Gastroesophageal sphincter (tissue), 4 donors: ENCODE results near the gene RCBTB2. TPM values are rescaled to one million over a fixed set of nuclear protein-coding genes. Genes with fewer than 3 reads are reported as not detected.

Experiments used
- ATAC-seq: fragments of 150-250 bp; one replicate; pipeline ENCODE4 v1.9.1; 2016; ENCODE audit warnings: mild to moderate bottlenecking, moderate library complexity
- H3K27ac ChIP-seq, 4 donors: fragments of 200-600 bp; sonication (generic) in 3 of 4; 1 replicate in 3 of 4; 2 replicates in 1 of 4; pipeline ENCODE4 v1.5.1; 2016 to 2019
- H3K27me3 ChIP-seq: fragments of 200-600 bp; sonication (generic); one replicate; pipeline ENCODE4 v1.5.1; 2019
- H3K36me3 ChIP-seq, 2 donors: fragments of 200-600 bp; sonication (generic); one replicate each; pipeline ENCODE4 v1.5.1; 2019; ENCODE audit warnings: control low read depth in 1 of 2
- H3K4me1 ChIP-seq, 3 donors: fragments of 200-600 bp; sonication (generic); 1 replicate in 2 of 3; 2 replicates in 1 of 3; pipeline ENCODE4 v1.5.1; 2016 to 2019; ENCODE audit warnings: control low read depth in 2 of 3
- H3K4me3 ChIP-seq, 2 donors: fragments of 200-600 bp; sonication (generic); one replicate each; pipeline ENCODE4 v1.5.1; 2019; ENCODE audit warnings: mild to moderate bottlenecking in 1 of 2, moderate library complexity in 1 of 2
- H3K9me3 ChIP-seq, 3 donors: fragments of 200-600 bp; sonication (generic); one replicate each; pipeline ENCODE4 v1.5.1; 2017 to 2019; ENCODE audit warnings: control low read depth in 2 of 3
- EP300 ChIP-seq: sonication (generic); formaldehyde crosslinking; IDR thresholded peaks from one replicate; pipeline ENCODE4 v1.6.1; 2017; ENCODE audit warnings: antibody characterized with exemption, mild to moderate bottlenecking
- POLR2A ChIP-seq, 2 donors: fragments of 450-650 bp; IDR thresholded peaks; one replicate each; pipeline ENCODE4 v1.6.1; 2017; ENCODE audit warnings: antibody characterized with exemption in 2 of 2, mild to moderate bottlenecking in 2 of 2, moderate library complexity in 1 of 2
- POLR2AphosphoS5 ChIP-seq: sonication (generic); formaldehyde crosslinking; IDR thresholded peaks from one replicate; pipeline ENCODE4 v1.6.1; 2017; ENCODE audit warnings: antibody characterized with exemption
- WGBS, 2 donors: methylation state at CpG; one replicate each; pipeline ENCODE4 v1.1.5; 2018; ENCODE audit warnings: low coverage in 1 of 2; 5-methylcytosine and 5-hydroxymethylcytosine counted together
- total RNA-seq, 4 donors: library from RNA; depleted of rRNA; stranded (reverse); fragments of >200 nt; gene quantifications; one replicate each; pipeline ENCODE4 v1.1.0, GENCODE V29; 2016
- TF ChIP-seq, protein P1 (sequence below), 4 experiments: fragments of 200-600 bp in 2 of 4; fragments of 450-650 bp in 2 of 4; sonication (generic) in 1 of 4; IDR thresholded peaks; one replicate each; pipeline ENCODE4 v1.5.1; 2017 to 2019; ENCODE audit warnings: antibody characterized with exemption in 4 of 4, mild to moderate bottlenecking in 2 of 4, moderate library complexity in 2 of 4

Gene RCBTB2
- total RNA-seq, 4 donors from 2014 or later, result 14.9 to 26.1 (median 16.7) TPM

DNA sequence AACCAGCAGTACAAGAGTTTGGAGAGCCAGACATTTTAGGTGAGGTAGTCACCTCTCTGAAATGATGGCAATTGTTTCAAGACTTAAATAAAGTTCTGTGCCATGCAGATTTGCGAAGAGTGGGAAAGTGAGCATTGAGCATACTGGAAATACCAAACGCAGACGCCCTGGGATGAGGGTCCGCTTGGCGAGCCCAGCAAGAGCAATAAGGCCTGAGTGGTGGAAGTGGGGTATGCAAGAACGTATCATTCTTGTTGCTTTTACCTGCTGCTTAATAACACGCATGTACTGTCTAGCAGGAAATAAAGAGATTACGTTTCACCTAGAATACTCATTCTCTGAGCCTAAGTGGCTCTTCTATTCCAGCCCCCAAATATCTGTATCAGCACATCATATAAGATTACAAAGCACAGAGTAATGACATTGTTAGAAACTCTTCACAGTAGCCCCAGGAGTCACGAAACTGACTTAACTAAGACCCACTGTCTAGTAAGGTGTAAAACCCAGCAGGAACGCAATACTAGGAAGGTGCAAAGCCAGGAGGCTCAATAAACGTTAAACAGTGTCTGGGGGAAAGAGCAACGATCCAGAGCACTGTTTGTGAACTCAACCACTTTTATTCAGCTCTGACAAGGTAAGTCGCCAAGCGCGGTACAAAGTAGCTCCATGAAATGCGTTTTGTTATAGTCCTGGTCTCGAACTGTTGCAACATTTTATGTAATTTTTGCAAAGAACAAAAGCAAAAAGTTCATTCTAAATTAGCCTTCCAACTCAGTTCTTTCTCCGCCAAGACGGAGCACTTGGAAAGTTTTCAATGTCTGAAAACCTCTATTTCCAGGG lies 1.2 kb downstream of the RCBTB2 start:
- WGBS, 2 donors, result 28 to 29% methylated on average over 16 to 19 of the region's 19 CpGs
- no peak for ATAC-seq

DNA sequence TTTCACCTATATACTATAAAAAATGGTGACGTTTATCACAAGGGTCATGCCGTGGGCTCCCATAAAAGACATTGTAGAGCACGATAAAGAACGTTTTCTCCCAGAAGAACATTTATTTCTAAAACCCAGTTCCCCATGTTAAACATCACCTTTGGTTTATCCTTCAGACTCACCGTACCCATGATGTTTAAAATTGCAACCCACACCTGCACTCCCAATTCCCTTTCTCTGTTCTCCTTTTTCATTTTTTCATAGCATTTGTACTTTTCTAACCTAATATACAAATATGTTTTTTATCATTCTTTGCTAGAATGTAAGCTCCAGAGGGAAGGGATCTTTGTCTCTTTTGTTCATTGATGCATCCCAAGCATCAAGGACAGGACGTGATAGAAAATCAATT lies 2.0 kb downstream of the RCBTB2 start:
- WGBS, 2 donors, result 89 to 91% methylated on average over 6 of the region's 6 CpGs

More for the DNA sequence above, 1.2 kb downstream of the RCBTB2 start:
- H3K9me3 ChIP-seq, result no peaks in the 10 kb centered on the region
- peaks cover 0 to 25% (median 6%) of the 10 kb centered on the region in 3 donors for H3K4me1 ChIP-seq
- H3K27ac ChIP-seq, result peak overlapping the region; percentile 93 to 99 (median 94)
- H3K4me3 ChIP-seq, result peak overlapping the region; percentile 58 to 83
- no peaks in the 10 kb centered on the region for H3K27me3 ChIP-seq
- no peaks in the 10 kb centered on the region for H3K36me3 ChIP-seq
- TF ChIP-seq, protein P1, sequence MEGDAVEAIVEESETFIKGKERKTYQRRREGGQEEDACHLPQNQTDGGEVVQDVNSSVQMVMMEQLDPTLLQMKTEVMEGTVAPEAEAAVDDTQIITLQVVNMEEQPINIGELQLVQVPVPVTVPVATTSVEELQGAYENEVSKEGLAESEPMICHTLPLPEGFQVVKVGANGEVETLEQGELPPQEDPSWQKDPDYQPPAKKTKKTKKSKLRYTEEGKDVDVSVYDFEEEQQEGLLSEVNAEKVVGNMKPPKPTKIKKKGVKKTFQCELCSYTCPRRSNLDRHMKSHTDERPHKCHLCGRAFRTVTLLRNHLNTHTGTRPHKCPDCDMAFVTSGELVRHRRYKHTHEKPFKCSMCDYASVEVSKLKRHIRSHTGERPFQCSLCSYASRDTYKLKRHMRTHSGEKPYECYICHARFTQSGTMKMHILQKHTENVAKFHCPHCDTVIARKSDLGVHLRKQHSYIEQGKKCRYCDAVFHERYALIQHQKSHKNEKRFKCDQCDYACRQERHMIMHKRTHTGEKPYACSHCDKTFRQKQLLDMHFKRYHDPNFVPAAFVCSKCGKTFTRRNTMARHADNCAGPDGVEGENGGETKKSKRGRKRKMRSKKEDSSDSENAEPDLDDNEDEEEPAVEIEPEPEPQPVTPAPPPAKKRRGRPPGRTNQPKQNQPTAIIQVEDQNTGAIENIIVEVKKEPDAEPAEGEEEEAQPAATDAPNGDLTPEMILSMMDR (IDR thresholded peaks at IDR 0.05), result no peak
- TF ChIP-seq EP300 (no peak), POLR2AphosphoS5 (no peak), POLR2A (IDR thresholded peaks at IDR 0.05) (no peak)

DNA sequence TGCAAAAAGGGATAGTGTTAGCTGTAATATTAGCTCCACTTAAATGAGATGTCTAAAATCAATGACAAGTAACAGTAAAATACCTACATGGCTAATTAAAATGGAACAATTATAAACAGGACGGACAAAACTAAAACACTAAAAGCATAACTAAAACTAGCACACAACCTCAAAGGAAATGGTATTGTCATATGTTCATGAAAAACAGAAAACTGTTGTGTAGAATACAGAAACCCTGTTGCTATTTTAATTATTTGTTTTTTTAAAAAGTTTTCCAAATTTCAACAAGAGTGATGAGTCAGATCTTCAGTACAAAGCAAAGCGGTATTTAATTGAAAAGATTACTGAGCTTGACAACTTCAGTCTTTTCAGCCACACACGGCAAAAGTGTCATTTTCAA lies 4.2 kb downstream of the RCBTB2 start:
- Histone ChIP-seq H3K27ac (no peak overlapping the region), H3K36me3 (no peaks in the 10 kb centered on the region), H3K9me3 (no peaks in the 10 kb centered on the region), H3K27me3 (no peaks in the 10 kb centered on the region), H3K4me3 (no peak overlapping the region), H3K4me1 (peaks cover 0 to 22% (median 6%) of the 10 kb centered on the region in 3 donors)
- ATAC-seq, result no peak
- 71 to 79% methylated on average over 3 of the region's 3 CpGs for WGBS, 2 donors
- TF ChIP-seq, protein P1 (IDR thresholded peaks at IDR 0.05), result no peak
- TF ChIP-seq POLR2A (IDR thresholded peaks at IDR 0.05) (no peak), POLR2AphosphoS5 (no peak), EP300 (no peak)

More for the DNA sequence above, 2.0 kb downstream of the RCBTB2 start:
- TF ChIP-seq POLR2A (IDR thresholded peaks at IDR 0.05), result no peak
- TF ChIP-seq, protein P1 (IDR thresholded peaks at IDR 0.05), result no peak
- H3K4me1 ChIP-seq, result peaks cover 0 to 25% (median 6%) of the 10 kb centered on the region in 3 donors
- no peaks in the 10 kb centered on the region for H3K36me3 ChIP-seq
- no peaks in the 10 kb centered on the region for H3K27me3 ChIP-seq
- peak overlapping the region in 1 of 4 donors; percentile 93 for H3K27ac ChIP-seq
- H3K9me3 ChIP-seq, result no peaks in the 10 kb centered on the region
- no peak overlapping the region for H3K4me3 ChIP-seq
- no peak for ATAC-seq

DNA sequence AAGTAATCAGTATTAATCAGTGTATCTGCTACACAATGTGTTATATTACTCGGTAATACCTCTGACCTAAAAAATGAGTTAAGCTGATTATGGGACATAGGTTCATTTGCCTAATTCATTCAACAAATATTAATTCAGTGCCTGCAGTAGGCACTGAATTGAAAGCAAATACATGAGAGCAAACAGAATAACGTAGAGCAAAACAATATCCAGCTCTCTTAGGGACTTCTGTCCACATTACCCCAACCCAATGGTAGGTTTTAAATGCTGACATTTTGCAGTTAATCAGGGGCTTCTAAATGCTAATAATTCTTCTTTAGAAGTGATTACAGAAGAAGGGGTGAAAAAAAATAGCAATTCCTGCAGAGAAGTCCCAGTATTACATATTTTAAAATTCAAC lies 4.9 kb downstream of the RCBTB2 start:
- TF ChIP-seq POLR2A (IDR thresholded peaks at IDR 0.05) (no peak), POLR2AphosphoS5 (no peak), EP300 (no peak)
- TF ChIP-seq, protein P1 (IDR thresholded peaks at IDR 0.05), result no peak
- Histone ChIP-seq H3K4me1 (peaks cover 0 to 14% (median 0%) of the 10 kb centered on the region in 3 donors), H3K36me3 (no peaks in the 10 kb centered on the region), H3K27me3 (no peaks in the 10 kb centered on the region), H3K4me3 (no peak overlapping the region), H3K27ac (no peak overlapping the region), H3K9me3 (no peaks in the 10 kb centered on the region)
- 67 to 72% methylated on average over 2 of the region's 2 CpGs for WGBS, 2 donors
- no peak for ATAC-seq

DNA sequence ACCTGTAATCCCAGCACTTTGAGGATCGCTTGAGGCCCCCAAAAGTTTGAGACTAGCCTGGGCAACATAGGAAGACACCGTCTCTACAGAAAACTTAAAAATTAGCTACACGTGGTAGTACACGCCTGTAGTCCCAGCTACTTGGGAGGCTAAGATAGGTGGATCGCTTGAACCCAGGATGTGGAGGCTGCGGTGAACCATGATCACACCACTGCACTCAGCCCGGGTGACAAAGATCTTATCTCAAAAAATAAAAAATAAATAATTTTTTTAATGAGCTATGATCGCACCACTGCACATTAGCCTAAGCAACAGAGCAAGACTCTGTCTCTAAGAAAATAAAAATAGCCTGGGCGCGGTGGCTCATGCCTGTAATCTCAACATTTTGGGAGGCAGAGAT lies 6.6 kb downstream of the RCBTB2 start:
- ATAC-seq, result no peak
- Histone ChIP-seq H3K36me3 (no peaks in the 10 kb centered on the region), H3K4me1 (peaks cover 0 to 8% (median 0%) of the 10 kb centered on the region in 3 donors), H3K9me3 (no peaks in the 10 kb centered on the region), H3K4me3 (no peak overlapping the region), H3K27ac (no peak overlapping the region), H3K27me3 (no peaks in the 10 kb centered on the region)
- 92 to 96% methylated on average over 4 to 9 of the region's 10 CpGs for WGBS, 2 donors
- TF ChIP-seq EP300 (no peak), POLR2A (IDR thresholded peaks at IDR 0.05) (no peak), POLR2AphosphoS5 (no peak)
- TF ChIP-seq, protein P1 (IDR thresholded peaks at IDR 0.05), result no peak
